ENCODE measurements around the gene CAMK4. TPM values are rescaled to one million over a fixed set of nuclear protein-coding genes. Genes with fewer than 3 reads are reported as not detected.
"Not testable (repeated sequence)": the region's sequence is repeated elsewhere in the genome, so short reads cannot be mapped to it uniquely, and the experiment has no call there.

The CAMK4 gene
- total RNA-seq, 1 donor from 2014 or later = 5.0 TPM

DNA sequence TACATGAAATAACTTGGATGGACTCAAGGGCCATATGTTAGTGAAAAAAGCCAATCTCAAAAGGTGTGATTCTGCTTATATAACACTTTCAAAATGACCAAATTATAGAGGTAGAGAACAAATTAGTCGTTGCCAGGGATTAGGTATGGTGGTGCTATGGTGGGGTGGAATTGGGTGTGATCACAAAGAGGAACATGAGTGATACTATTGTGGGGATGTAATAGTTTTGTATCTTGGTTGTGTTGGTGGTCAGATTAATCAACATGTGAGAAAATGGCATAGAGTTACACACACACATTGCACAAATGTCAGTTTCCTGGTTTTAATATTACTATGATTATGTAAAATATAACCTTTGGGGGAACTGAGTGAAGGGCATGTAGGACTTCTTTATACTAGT lies 31.9 kb downstream of the CAMK4 start:
- H3K27ac ChIP-seq = no peak overlapping the region
- H3K36me3 ChIP-seq = no peaks in the 10 kb centered on the region
- no peaks in the 10 kb centered on the region for H3K27me3 ChIP-seq
- H3K36me3 Mint-ChIP-seq = peaks cover 4% of the 10 kb centered on the region
- no peak for TF ChIP-seq CTCF (IDR thresholded peaks at IDR 0.05)
- H3K4me1 Mint-ChIP-seq = no peaks in the 10 kb centered on the region
- no peaks in the 10 kb centered on the region for H4K20me1 ChIP-seq (ENCODE audit: low read depth)
- H3K27ac Mint-ChIP-seq = no peak overlapping the region
- no peak overlapping the region for H3K4me2 ChIP-seq
- peaks cover 2% of the 10 kb centered on the region for H3K27me3 Mint-ChIP-seq (ENCODE audit: insufficient read depth, low read depth)
- no peak overlapping the region for H3K4me3 Mint-ChIP-seq
- no peak overlapping the region for H2AFZ ChIP-seq (replicated peaks)
- no peaks in the 10 kb centered on the region for H3K79me2 ChIP-seq (ENCODE audit: low read depth)
- H3F3A ChIP-seq (ENCODE audit: low read depth) = no peaks in the 10 kb centered on the region
- no peak overlapping the region for H3K9ac ChIP-seq
- H3K4me3 ChIP-seq = no peak overlapping the region
- peaks cover 9% of the 10 kb centered on the region for H3K9me3 Mint-ChIP-seq
- H3K4me1 ChIP-seq = no peaks in the 10 kb centered on the region
- no peaks in the 10 kb centered on the region for H3K9me3 ChIP-seq (ENCODE audit: low read depth)
- DNase-seq (ENCODE audit: low spot score) = no peak

DNA sequence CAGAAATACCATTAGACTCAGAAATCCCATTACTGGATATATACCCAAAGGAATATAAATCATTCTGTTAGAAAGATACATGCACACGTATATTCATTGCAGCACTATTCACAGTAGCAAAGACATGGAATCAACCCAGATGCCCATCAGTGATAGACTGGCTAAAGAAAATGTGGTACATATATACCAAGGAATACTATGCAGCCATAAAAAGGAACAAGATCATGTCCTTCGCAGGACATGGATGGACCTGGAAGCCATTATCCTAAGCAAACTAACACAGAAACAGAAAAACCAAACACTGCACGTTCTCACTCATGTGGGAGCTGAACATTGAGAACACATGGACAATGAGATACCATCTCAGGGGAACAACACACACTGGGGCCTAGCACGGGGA lies 33.4 kb downstream of the CAMK4 start:
- not testable (repeated sequence) for H3K4me2 ChIP-seq

DNA sequence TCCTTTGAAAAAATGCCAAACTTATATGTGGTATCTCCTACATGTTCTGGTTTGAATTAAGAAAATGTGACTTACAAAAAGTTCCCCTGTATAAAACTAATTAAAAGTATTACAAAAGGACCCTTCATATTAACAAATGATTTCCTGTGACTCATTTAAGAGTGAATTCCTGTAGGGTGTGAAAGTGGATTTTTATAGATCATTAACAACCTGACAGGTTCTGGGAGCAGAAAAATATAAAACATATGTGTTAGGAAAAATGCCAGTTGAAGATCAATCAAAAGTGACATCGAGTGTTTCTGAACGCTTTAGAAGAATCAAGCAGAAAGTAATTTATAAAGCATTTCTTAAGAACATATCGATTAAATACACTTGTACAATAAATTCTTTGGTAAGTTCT lies 35.5 kb downstream of the CAMK4 start:
- Histone ChIP-seq H3F3A (ENCODE audit: low read depth) (no peaks in the 10 kb centered on the region), H3K27me3 (no peaks in the 10 kb centered on the region), H4K20me1 (ENCODE audit: low read depth) (no peaks in the 10 kb centered on the region), H3K9me3 (ENCODE audit: low read depth) (no peaks in the 10 kb centered on the region), H3K4me1 (no peaks in the 10 kb centered on the region), H3K4me3 (no peak overlapping the region), H2AFZ (replicated peaks) (no peak overlapping the region), H3K36me3 (no peaks in the 10 kb centered on the region), H3K9ac (no peak overlapping the region), H3K79me2 (ENCODE audit: low read depth) (no peaks in the 10 kb centered on the region), H3K27ac (no peak overlapping the region), H3K4me2 (no peak overlapping the region)
- Mint-ChIP-seq H3K4me3 (no peak overlapping the region), H3K9me3 (peaks cover 9% of the 10 kb centered on the region), H3K4me1 (no peaks in the 10 kb centered on the region), H3K36me3 (peaks cover 4% of the 10 kb centered on the region), H3K27ac (no peak overlapping the region), H3K27me3 (ENCODE audit: insufficient read depth, low read depth) (no peaks in the 10 kb centered on the region)
- TF ChIP-seq CTCF (IDR thresholded peaks at IDR 0.05) (no peak), EZH2 (IDR thresholded peaks at IDR 0.05) (no peak), EZH2phosphoT487 (IDR thresholded peaks at IDR 0.05) (no peak)
- DNase-seq (ENCODE audit: low spot score) = no peak

More for the DNA sequence above, 33.4 kb downstream of the CAMK4 start:
- not testable (repeated sequence) for H3K9me3 Mint-ChIP-seq; H3K27me3 Mint-ChIP-seq (ENCODE audit: insufficient read depth, low read depth); H3K27ac Mint-ChIP-seq; DNase-seq (ENCODE audit: low spot score); H3K9ac ChIP-seq; H2AFZ ChIP-seq (replicated peaks); H3K4me1 ChIP-seq; H3K27ac ChIP-seq; H3K79me2 ChIP-seq (ENCODE audit: low read depth); H3K36me3 ChIP-seq; H3K36me3 Mint-ChIP-seq; H3F3A ChIP-seq (ENCODE audit: low read depth); H3K4me3 ChIP-seq; H3K27me3 ChIP-seq; H3K9me3 ChIP-seq (ENCODE audit: low read depth); H3K4me1 Mint-ChIP-seq; H3K4me3 Mint-ChIP-seq; H4K20me1 ChIP-seq (ENCODE audit: low read depth)

GRCh38 chr5:111261610-111262009 lies 37.4 kb downstream of the CAMK4 start:
- Histone ChIP-seq H3K4me3 (no peak overlapping the region), H3K27ac (no peak overlapping the region), H3K27me3 (no peaks in the 10 kb centered on the region), H3F3A (ENCODE audit: low read depth) (no peaks in the 10 kb centered on the region), H3K4me2 (no peak overlapping the region), H4K20me1 (ENCODE audit: low read depth) (no peaks in the 10 kb centered on the region), H3K79me2 (ENCODE audit: low read depth) (no peaks in the 10 kb centered on the region), H3K36me3 (no peaks in the 10 kb centered on the region), H2AFZ (replicated peaks) (no peak overlapping the region), H3K9ac (no peak overlapping the region), H3K4me1 (no peaks in the 10 kb centered on the region), H3K9me3 (ENCODE audit: low read depth) (no peaks in the 10 kb centered on the region)
- Mint-ChIP-seq H3K36me3 (peaks cover 4% of the 10 kb centered on the region), H3K9me3 (peaks cover 9% of the 10 kb centered on the region), H3K4me3 (no peak overlapping the region), H3K27me3 (ENCODE audit: insufficient read depth, low read depth) (no peaks in the 10 kb centered on the region), H3K27ac (no peak overlapping the region), H3K4me1 (no peaks in the 10 kb centered on the region)
- TF ChIP-seq EZH2 (IDR thresholded peaks at IDR 0.05) (no peak), EZH2phosphoT487 (IDR thresholded peaks at IDR 0.05) (no peak), CTCF (IDR thresholded peaks at IDR 0.05) (no peak)
- DNase-seq (ENCODE audit: low spot score) = no peak
